Stimulated activated naive CD8-positive, alpha-beta T cell treated with anti-CD3 and anti-CD28 coated beads, Interleukin-15, Interleukin-2, amounts not matched to agents 100 U/mL and 50 U/mL, for 24 hours (primary cell): ENCODE results near the gene DISP3.
A peak's percentile ranks its signal among the peaks of the same experiment; 100 is the strongest.

Experiments used
- ATAC-seq: fragments of 150-1000 bp; cut with Tn5 transposase; one replicate; pipeline ENCODE4 v1.10.0; 2021
- DNase-seq: peaks from one replicate; pipeline ENCODE4 v3.0.0; 2021

Gene DISP3

DNA sequence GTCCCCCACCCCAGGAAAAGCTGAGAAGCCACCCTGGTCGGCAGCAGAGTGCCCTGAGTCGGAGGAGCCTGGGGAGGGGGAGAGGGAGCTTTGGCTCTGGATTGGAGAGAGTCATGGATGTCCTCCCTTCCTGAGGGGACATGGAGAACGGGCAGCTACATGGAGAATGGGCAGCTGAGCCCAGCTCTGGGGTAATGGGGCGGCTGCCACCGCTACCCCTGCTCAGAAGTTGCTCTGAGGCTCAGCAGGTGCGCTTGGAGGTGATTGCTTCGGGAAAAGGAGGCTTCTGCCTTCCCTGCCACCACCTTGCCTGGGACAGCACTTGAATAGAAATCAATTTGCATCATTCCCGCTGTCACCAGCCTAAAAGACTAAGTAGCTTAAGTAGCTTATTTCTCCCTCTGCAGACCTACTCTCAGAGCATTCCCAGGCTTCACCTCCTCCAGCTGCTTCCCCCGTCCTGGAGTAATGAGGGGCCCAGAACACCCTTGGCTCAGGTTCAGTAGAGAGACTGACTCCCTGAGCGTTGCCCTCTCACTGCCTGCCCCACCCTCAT is 8.3 kb downstream of the DISP3 start:
- ATAC-seq = no peak
- DNase-seq = no peak

DNA sequence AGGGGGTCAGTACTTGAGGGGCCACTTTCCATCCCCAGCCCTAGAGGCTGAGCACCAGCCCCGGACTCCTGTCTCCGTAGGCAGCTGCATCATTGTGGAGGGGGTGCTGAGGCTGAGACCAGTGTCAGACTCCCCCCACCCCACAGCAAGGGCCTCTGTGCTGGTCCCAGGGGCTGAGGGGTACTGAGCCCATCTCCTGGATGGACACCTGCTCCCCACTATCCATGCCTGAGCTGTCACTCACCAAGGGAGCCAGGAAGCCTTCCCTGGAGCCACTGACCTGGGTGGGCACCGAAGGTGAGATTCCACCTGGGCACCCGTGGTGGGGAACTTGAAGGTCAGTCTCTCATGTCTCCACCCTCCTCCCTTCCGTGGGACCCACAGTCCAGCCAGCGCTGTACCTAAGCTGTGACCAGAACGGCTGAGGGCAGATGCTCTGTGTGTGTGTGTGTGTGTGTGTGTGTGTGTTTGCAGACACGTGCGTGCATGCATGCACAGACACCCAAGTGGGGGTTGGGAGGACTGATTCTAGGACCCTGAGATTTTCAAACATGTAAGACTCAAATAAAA is 9.3 kb downstream of the DISP3 start:
- ATAC-seq = peak; percentile 8

DNA sequence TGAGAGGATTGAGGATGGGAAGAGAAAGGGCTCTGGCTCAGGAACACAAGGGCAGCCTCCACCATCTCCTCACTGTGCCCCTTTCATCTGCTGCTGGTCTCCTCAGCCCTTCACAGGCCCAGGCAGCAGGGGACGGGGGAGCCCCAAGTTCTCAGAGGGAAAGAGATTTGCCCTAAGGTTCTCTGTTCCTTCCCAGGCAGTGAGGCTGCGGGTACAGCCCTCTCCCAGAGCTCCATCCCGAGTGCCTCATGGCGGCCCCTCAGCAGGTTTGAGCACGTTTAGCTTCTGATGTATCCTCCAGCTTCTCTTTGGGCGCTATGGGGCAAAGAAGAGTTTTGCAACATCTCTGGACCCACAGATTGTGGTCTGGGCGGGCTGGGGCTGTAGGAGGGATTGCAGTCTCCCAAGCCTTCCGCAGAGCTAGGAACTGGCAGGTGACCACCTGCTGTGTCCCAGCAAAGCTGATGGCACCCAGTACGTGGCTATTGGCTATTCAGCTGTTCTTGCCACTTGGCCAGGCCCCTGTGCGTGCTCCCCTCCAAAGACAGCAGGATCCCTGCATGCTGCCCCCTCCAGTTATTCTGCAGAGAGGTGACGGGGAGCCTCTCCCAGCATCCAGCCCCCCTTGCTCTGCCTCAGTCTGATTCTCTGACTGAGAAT is 10.1 kb downstream of the DISP3 start:
- no peak for ATAC-seq
- no peak for DNase-seq

More for the DNA sequence above, 9.3 kb downstream of the DISP3 start:
- no peak for DNase-seq

DNA sequence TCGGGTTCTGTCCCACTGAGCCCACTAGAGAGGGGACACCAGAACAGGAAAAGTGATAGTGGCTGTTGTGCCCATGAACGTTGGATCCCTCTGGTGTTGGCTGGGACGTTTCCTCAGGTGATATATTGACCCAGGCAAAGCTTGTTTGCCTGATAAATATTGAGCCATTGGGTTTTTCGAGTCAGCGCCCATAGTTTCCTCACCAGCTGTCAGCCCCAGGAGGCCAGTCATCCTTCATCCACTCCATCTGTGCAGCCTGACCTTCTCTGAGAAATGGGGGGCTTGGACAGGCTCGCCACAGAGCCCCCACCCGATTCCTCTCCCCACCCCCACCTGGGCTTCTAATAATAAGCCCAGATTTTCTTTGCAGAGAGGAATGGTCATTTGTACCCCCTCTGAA is 13.3 kb downstream of the DISP3 start:
- no peak for DNase-seq
- ATAC-seq = no peak

DNA sequence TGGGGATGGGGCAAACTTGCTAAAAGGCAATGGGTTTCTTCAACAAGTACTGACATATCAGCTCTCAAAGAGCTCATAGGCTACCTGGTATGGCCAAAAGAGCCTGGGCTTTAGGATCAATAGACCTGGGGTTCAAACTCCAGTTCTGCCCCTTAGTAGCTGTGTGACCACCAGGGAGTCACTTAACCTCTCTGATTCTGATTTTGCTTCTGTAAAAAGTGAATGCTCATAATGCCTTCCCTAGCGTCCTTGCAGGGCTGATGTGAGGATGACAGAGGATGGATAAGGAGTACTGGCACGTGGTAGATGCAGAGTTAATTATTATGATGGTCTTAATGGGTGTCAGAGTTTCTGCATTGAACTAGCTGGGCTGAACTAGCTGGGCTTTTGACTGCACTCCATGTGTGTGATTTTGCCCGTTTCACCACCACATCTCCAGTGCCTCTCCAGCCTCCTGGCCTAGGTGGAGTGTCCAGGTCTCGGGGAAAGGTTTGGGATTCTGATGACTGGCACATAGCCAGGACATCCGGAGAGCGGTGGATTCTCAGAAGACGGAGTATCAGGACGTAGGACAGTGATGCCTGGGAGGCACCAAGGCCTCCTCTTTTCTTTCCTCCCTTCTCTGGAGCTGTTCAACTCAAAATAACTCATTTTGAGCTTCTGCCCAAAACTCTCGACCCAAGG is 15.2 kb downstream of the DISP3 start:
- DNase-seq = no peak
- ATAC-seq = no peak

DNA sequence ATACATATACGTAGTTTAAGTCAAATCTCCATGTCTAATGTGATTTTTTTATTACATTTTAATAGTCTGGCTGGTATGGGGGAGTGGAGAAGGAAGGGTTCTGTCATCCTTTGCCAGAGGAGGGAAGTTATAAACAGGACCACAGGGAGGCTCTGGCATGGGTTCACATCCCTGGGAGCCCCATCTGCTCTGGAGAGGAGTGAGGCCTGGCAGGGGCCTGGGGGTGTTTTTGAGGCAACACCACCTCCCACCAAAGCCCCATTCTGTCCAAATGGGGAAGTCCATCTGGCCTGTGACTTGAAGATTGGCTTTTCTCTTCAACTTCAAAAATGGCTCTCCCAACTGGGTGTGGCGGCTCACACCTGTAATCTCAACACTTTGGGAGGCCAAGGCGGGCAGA is 15.8 kb downstream of the DISP3 start:
- DNase-seq (no peak), ATAC-seq (no peak)

DNA sequence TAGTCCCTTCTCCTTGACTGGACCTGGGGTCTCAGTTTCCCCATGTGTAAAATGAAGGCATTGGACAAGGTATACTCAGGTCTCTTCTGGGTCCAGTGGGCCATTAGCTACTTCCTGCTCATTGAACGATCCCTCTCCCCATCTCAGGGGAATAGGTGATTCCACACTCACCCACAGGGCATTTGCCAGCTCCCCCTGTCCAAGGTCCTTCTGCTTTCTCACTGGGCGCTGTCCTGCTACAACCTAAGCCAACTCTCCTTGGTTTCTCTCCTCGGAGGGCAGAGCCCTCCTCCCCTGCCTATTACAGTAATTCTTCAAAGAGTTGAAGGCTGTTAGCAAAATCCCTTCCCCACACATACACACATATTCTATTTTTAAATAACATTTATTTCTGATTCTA is 16.6 kb downstream of the DISP3 start:
- ATAC-seq (no peak), DNase-seq (no peak)

DNA sequence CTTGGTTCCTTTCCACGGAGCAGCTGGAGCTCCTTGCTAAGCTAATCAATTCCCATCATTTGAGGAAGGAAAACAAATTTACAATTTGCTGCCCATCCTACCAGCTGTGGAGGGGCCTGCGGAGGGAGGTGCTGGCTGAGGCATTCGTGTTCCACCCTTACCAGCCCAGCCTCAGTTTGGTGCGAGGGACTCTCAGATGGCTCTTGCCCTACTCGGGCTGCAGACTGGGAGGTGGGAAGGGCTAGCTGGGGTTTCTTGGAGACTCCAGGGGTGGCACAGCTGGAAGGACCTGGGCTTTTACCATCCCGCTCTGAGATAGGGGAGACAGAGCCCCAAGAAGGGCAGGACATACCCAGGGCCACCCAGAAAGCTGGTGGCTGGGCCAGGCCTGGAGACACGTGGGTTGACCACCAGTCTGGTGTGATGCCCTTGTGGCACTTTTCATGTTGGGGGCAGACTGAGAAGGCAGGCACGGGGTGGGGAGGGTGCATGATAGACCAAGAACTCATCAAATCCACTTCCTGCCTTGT is 17.7 kb downstream of the DISP3 start:
- no peak for DNase-seq
- no peak for ATAC-seq

DNA sequence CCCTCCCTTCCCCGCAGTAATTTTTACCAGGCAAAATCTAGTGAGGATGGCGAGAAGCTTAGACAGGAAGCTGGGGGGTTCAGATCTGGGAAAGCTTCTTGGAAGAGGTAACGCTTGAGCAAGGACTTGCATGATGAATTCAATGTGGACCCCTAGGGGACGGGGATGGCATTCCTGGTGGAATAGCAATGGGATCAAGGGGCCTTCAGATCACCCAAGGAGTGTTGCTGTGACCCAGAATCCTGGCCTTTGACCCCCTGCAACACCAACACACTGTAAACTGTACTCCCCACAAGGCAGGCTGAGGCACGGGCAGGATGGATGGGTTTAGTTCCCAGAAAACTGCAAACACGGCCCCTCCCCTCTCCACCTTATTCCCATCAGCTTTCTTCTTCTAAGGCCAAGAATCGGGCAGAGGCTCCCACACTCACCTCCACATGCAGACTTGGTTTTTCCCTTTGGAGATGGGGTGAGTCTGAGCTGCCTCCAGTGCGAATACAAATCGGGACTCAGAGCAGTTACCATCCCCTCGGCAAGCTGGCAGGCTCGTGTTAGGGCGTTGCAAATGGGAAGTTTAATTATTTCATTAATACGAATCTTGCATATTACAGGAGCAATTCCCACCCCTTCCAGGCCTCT is 20.1 kb downstream of the DISP3 start:
- ATAC-seq (no peak), DNase-seq (no peak)

DNA sequence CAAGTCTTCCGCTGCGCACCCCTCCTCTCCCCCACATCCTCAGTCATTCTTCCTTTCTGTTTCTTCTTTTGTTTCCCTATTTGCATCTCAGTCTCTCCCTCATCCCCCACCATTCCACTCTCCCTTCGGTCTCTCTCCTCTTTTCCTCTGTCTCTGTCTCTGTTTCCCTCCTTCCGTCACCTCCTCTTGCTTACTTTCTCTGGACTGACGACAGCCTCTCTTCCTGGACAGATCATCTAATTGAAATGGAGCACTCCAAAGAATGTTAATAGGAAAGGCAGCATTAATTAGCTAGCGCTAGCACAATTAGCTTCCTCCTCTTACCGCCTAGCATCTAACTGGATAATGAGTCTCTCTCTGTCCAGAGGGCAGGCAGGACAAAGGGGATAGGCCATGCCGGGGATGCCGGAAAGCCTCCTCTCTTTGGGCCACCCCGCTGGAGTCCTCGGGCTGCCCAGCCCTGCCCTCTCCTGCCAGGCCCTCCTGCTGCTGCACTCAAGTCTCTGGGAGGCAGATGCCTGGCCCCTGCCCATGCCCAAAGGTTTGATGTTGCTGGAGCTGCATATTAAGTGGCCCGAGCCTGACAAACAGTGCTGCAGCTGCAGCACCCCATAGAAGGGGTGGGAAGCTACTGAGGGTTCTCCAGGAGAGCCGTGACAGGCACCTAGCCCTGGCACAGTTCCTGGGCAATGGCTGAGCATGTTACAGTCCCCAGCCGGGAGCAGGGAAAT is 20.8 kb downstream of the DISP3 start:
- ATAC-seq = no peak
- no peak for DNase-seq

DNA sequence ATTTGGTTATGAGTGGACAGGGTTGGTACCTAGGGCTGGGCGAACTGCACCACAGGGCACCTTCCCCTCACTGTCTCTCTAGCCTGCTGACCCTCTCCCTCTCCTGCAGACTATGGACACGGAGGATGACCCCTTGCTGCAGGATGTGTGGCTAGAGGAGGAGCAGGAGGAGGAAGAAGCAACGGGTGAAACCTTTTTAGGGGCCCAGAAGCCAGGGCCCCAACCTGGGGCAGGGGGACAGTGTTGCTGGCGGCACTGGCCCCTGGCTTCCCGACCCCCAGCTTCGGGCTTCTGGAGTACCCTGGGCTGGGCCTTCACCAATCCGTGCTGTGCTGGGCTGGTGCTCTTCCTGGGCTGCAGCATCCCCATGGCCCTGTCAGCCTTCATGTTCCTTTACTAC is 21.9 kb downstream of the DISP3 start:
- no peak for DNase-seq
- ATAC-seq = no peak

DNA sequence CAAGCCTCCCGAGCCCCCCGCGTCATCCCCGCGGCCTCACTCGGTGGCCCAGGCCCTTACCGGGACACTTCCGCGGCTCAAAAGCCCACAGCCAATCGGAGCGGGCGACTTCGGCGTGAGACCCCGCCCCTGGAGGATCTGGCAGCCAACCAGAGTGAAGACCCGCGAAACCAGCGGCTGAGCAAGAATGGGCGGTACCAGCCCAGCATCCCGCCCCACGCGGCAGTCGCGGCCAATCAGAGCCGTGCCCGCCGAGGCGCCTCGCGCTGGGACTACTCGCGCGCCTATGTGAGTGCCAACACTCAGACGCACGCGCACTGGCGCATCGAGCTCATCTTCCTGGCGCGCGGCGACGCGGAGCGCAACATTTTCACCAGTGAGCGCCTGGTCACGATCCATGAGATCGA is 22.5 kb downstream of the DISP3 start:
- DNase-seq = peak; percentile 7
- no peak for ATAC-seq

DNA sequence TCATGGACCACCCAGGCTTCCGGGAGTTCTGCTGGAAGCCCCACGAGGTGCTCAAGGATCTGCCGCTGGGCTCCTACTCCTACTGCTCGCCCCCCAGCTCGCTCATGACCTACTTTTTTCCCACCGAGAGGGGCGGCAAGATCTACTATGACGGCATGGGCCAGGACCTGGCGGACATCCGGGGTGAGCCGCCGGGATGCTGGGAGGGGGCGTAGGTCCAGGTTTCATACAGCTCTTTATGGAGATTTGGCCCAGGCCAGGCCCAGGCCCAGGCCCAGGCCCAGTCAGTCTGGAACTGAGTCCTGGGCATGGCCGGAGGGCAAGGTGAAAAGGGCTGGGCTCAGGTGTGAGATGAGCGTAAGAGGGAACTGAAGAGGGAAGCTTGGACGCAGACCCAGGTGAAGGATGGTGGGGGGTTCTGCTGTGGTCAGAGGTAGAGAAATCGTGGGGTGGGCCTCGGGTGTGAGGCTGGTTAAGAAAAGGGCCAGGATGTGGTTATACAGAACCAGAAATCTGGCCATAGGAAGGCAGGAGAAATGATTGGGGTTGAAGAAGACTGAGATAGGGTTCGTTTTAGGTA is 23.0 kb downstream of the DISP3 start:
- no peak for ATAC-seq

DNA sequence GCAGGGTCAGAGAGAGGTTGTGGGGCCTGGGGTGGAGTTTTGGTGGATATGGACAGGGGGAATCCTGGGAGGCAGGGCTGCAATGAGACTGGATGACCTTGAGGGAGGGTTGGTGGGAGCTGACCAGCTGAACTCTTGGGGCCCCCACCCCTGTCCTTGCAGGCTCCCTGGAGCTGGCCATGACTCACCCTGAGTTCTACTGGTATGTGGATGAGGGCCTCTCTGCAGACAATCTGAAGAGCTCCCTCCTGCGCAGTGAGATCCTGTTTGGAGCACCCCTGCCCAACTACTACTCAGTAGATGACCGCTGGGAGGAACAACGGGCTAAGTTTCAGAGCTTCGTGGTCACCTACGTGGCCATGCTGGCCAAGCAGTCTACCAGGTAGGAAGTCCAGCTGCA is 23.6 kb downstream of the DISP3 start:
- DNase-seq (no peak), ATAC-seq (no peak)

More for the DNA sequence above, 23.0 kb downstream of the DISP3 start:
- no peak for DNase-seq

DNA sequence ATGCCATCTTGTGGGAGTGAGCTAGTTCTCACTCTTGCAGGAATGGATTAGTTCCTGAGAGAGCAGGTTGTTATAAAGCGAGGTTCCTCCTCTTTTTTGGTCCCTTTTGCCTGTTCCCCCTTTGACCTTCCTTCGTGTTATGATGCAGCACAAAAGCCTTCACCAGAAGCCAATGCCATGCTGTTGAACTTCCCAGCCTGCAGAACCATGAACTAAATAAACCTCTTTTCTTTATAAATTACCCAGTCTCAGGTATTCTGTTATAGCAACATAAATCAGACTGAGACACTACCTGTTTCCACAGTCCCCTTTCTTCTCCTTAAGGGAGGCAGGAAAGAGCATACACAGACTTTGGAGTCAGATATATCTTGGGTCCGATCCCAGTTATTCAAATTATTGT is 25.6 kb downstream of the DISP3 start:
- ATAC-seq = no peak
- DNase-seq = no peak

DNA sequence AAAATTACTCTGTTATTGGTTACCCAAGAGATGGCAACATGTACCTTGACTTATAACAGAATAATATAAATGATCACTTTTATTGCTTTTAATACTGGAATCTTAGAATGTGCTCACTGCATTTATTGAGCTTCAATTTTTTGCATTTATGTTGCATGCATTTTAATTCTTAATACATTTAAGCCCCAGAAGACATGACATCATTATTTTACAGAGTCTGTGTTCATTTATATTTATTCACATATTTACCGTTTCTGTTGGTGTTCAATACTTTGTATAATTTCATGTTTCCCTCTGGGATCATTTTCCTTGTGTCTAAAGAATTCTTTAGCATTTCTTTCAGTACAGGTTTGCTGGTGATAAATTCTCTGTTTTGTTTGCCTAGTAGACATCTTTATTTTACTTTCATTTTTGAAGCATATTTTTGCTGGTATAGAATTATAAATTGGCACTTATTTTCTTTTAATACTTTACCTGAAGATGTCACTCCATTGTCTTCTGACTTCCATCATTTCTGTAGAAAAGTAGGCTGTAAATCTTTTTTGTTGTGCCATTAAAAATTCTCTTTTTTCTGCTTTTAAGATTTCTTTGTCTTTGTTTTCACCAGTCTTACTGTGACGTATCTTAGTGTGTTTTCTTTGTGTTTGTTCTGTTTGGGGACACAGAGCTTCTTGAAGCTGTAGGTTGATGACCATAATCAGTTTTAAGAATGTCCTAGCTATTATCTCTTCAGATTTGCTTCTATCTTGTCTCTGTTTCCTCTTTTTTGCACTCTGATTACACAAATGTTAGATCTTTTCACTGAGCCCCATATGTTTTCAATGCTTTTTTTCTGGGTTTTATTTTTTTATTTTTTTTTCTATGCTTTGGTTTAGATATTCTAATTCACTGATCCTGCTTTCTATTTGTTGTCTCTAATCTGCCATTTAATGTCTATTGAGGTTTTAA is 26.9 kb downstream of the DISP3 start:
- DNase-seq (no peak), ATAC-seq (no peak)

DNA sequence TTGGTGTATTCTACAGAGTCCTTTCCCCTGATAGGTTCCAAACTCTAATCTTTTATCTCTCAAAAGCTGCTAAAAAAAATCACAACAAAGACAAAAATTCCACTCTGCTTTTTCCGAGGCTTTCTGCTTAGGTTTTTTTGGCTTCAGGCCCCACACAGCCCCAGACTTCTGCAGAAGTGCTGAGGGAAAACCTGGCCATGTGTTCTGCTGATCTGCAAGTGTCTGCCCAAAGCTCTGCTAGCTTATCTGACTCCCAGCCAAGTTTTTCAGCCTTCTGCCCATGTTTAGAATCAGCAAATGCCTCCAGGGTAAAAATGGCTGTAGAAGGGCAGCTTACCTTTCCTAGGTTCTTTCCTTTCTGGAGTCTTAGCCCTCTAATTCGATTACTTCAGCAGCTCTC is 28.4 kb downstream of the DISP3 start:
- ATAC-seq = no peak
- no peak for DNase-seq

DNA sequence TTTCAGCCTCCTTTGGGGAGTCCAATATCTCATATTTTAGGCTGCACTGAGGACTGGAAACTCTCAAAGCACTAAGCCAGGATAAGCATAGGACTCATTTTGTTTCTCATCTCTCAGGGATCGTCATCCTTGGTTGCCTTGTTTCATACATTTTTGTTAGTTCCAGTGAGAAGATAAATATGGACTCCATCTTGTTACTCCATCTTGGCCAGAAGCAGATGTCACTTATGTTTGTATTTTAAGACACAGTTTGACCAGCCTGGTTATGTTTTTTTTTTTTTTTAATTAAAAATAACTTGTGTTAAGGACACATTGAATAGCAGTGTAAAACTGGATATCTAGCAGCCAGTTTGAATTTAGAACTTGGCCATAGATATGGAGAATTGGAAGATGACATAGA is 34.7 kb downstream of the DISP3 start:
- ATAC-seq = no peak

DNA sequence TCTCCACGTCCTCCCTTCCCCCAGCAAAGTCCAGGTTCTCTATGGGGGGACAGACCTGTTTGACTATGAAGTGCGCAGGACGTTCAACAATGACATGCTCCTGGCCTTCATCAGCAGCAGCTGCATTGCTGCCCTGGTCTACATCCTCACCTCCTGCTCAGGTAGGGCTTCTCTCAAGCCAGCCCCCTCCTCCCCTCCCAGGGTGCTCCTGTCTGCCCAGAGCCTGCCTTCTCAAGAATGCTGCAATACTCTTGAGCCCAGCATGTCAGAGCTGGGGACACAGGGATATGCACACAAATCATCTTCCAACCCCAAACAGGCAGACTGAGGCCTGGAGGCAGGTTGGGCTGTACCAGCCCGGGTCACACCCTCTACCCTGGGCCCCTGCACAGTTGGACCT is 35.4 kb downstream of the DISP3 start:
- ATAC-seq = peak; percentile 14

More for the DNA sequence above, 34.7 kb downstream of the DISP3 start:
- DNase-seq = no peak

More for the DNA sequence above, 35.4 kb downstream of the DISP3 start:
- no peak for DNase-seq
